ENCODE measurements around the gene SESTD1. TPM values are rescaled to one million over a fixed set of nuclear protein-coding genes. Genes with fewer than 3 reads are reported as not detected.

The SESTD1 gene
- total and polyA plus RNA-seq, 2 of the 13 experiments (the other 11 are each of a cell fraction or from before 2014, with no cell fraction given): 74.4 to 101 TPM

DNA sequence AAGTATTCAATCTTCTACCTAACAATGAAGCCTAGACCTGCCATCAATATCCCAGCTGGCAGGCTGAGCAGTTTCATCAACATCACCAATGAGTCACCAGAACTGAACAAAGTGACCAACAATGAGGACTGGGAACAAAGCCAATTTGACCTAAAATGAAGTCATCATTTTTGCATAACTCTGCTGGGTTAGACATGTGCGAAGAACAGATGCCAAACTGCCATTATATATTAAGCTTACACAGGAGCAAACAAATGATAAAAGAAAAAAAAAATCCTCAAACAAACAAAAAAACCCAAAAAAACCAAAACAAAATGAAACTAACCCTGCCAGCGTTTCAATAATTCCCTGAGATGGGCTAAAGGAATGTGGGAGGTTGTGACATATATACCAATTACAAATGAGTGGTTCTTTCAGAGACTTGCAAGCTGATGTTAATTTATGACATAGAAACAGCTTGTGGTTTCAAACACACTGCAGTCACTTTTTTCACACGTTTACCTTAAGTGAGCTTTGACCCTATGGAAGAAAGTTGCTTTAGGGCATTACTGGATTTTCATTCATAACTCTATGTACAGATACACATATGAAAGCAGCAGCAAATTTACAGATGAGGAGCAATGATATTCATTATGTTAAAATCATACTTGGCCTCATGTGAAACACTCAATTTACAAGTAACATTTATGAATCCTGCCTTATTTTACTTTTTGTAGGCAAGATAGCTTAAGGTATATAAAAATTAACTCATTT is 157.8 kb downstream of the SESTD1 start (continued):
- TF ChIP-seq, protein P1, sequence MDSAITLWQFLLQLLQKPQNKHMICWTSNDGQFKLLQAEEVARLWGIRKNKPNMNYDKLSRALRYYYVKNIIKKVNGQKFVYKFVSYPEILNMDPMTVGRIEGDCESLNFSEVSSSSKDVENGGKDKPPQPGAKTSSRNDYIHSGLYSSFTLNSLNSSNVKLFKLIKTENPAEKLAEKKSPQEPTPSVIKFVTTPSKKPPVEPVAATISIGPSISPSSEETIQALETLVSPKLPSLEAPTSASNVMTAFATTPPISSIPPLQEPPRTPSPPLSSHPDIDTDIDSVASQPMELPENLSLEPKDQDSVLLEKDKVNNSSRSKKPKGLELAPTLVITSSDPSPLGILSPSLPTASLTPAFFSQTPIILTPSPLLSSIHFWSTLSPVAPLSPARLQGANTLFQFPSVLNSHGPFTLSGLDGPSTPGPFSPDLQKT (CRISPR knock-in tag; IDR thresholded peaks at IDR 0.05; ENCODE audit: borderline replicate concordance): no peak
- TF ChIP-seq TEAD3 (CRISPR knock-in tag; optimal IDR thresholded peaks at IDR 0.05; ENCODE audit: borderline replicate concordance) (peak; percentile 30), MBD4 (IDR thresholded peaks at IDR 0.05; ENCODE audit: borderline replicate concordance, low read length) (no peak), KAT8 (CRISPR knock-in tag; IDR thresholded peaks at IDR 0.05) (0 out of 2 replicates have a peak, but pooled peaks have one; percentile 14), TEAD2 (CRISPR knock-in tag; IDR thresholded peaks at IDR 0.05) (no peak), TFAP4 (IDR thresholded peaks at IDR 0.05; ENCODE audit: borderline replicate concordance, low read depth) (peak; percentile 68; the same call in 1 of the 2 replicates), ZNF644 (CRISPR knock-in tag; IDR thresholded peaks at IDR 0.05; ENCODE audit: low read depth) (peak; percentile 62), ZNF205 (CRISPR knock-in tag; IDR thresholded peaks at IDR 0.05) (no peak), RCOR2 (CRISPR knock-in tag; IDR thresholded peaks at IDR 0.05) (peak; percentile 43; the same call in 1 of the 2 replicates), ZNF766 (CRISPR knock-in tag; IDR thresholded peaks at IDR 0.05; ENCODE audit: borderline replicate concordance) (no peak), CAMTA2 (CRISPR knock-in tag; IDR thresholded peaks at IDR 0.05; ENCODE audit: borderline replicate concordance) (no peak), FOSL1 (CRISPR knock-in tag; IDR thresholded peaks at IDR 0.05; ENCODE audit: borderline replicate concordance) (peak; percentile 37; the same call in 1 of the 2 replicates), ARHGAP35 (CRISPR knock-in tag; IDR thresholded peaks at IDR 0.05; ENCODE audit: borderline replicate concordance) (no peak), LCORL (IDR thresholded peaks at IDR 0.05) (peak; percentile 47; the same call in 1 of the 2 replicates), LCORL (CRISPR knock-in tag; IDR thresholded peaks at IDR 0.05) (no peak), SOX5 (CRISPR knock-in tag; IDR thresholded peaks at IDR 0.05; ENCODE audit: borderline replicate concordance) (peak; percentile 86), ATM (IDR thresholded peaks at IDR 0.05; ENCODE audit: borderline replicate concordance) (peak; percentile 64; the same call in 1 of the 2 replicates), ARID5B (CRISPR knock-in tag; IDR thresholded peaks at IDR 0.05) (peak; percentile 63), CBX2 (IDR thresholded peaks at IDR 0.05; ENCODE audit: low read depth, low read length) (no peak), CBX2 (CRISPR knock-in tag; IDR thresholded peaks at IDR 0.05; ENCODE audit: low read depth) (no peak), EP300 (IDR thresholded peaks at IDR 0.05; ENCODE audit: low read depth in 2 of 2, low read length in 2 of 2) (peak in 1 of 2 experiments; percentile 32; a peak in 1 of 4 replicates), EP300 (CRISPR knock-in tag; IDR thresholded peaks at IDR 0.05; ENCODE audit: borderline replicate concordance) (no peak), DPF2 (CRISPR knock-in tag; IDR thresholded peaks at IDR 0.05; ENCODE audit: borderline replicate concordance, low read depth) (no peak), NCOA5 (CRISPR knock-in tag; IDR thresholded peaks at IDR 0.05) (no peak), ZNF550 (CRISPR knock-in tag; IDR thresholded peaks at IDR 0.05; ENCODE audit: borderline replicate concordance) (no peak)
- TF ChIP-seq, protein P2, sequence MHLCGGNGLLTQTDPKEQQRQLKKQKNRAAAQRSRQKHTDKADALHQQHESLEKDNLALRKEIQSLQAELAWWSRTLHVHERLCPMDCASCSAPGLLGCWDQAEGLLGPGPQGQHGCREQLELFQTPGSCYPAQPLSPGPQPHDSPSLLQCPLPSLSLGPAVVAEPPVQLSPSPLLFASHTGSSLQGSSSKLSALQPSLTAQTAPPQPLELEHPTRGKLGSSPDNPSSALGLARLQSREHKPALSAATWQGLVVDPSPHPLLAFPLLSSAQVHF (CRISPR knock-in tag; IDR thresholded peaks at IDR 0.05): no peak

Measured in HepG2 (cell line).